ENCODE measurements around the gene PDE4A. TPM values are rescaled to one million over a fixed set of nuclear protein-coding genes. Genes with fewer than 3 reads are reported as not detected.

The PDE4A gene
- total and polyA plus RNA-seq, 2 experiments from 2014 or later: 5.2 to 5.4 TPM

DNA sequence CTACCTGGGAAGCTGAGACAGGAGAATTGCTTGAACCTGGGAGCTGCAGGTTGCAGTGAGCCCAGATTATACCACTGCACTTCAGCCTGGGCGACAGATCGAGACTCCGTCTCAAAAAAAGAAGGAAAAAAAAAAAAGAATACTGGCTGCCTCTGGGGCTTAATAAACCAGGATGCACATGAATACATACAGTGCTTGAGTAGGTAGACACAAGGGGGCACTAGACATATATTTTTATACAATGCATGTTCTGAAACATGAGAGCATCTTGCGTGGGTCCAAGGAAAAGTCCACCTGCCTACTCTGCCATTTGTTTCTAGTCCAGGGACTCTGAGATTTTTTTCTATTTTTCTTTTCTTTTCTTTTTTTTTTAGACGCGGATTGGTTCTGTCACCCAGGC is 51.6 kb downstream of the PDE4A start:
- no peak overlapping the region for H3K4me2 ChIP-seq
- no peak overlapping the region for H2AFZ ChIP-seq
- H3K79me2 ChIP-seq (replicated peaks; ENCODE audit: insufficient read depth): no peaks in the 10 kb centered on the region
- no peaks in the 10 kb centered on the region for H4K20me1 ChIP-seq (replicated peaks; ENCODE audit: insufficient read depth)
- H3K9me2 ChIP-seq (ENCODE audit: insufficient read depth): no peaks in the 10 kb centered on the region
- no peak overlapping the region for H3K4me3 ChIP-seq
- DNase-seq (ENCODE audit: low spot score) (peak; percentile 43), ATAC-seq (no peak)
- Mint-ChIP-seq H3K4me1 (peaks cover 20% of the 10 kb centered on the region), H3K27ac (no peak overlapping the region), H3K4me3 (no peak overlapping the region), H3K27me3 (ENCODE audit: insufficient read depth, low read depth, poor library complexity) (peaks cover 3% of the 10 kb centered on the region), H3K36me3 (ENCODE audit: low read depth) (no peaks in the 10 kb centered on the region; the same call in 2 of the 3 replicates), H3K9me3 (no peaks in the 10 kb centered on the region)
- H3K4me1 ChIP-seq (ENCODE audit: insufficient read depth): peaks cover 23% of the 10 kb centered on the region
- H3F3A ChIP-seq (replicated peaks; ENCODE audit: low read depth): no peaks in the 10 kb centered on the region
- H3K27me3 ChIP-seq (ENCODE audit: insufficient read depth): no peaks in the 10 kb centered on the region
- H3K27ac ChIP-seq (ENCODE audit: low read depth): no peak overlapping the region
- TF ChIP-seq, protein P1, sequence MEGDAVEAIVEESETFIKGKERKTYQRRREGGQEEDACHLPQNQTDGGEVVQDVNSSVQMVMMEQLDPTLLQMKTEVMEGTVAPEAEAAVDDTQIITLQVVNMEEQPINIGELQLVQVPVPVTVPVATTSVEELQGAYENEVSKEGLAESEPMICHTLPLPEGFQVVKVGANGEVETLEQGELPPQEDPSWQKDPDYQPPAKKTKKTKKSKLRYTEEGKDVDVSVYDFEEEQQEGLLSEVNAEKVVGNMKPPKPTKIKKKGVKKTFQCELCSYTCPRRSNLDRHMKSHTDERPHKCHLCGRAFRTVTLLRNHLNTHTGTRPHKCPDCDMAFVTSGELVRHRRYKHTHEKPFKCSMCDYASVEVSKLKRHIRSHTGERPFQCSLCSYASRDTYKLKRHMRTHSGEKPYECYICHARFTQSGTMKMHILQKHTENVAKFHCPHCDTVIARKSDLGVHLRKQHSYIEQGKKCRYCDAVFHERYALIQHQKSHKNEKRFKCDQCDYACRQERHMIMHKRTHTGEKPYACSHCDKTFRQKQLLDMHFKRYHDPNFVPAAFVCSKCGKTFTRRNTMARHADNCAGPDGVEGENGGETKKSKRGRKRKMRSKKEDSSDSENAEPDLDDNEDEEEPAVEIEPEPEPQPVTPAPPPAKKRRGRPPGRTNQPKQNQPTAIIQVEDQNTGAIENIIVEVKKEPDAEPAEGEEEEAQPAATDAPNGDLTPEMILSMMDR (conservative IDR thresholded peaks at IDR 0.05; ENCODE audit: low read depth in 2 of 2): peak; percentile 33 to 34
- TF ChIP-seq EZH2phosphoT487 (IDR thresholded peaks at IDR 0.05; ENCODE audit: unreplicated experiment): no peak
- no peaks in the 10 kb centered on the region for H3K36me3 ChIP-seq (ENCODE audit: insufficient read depth)

DNA sequence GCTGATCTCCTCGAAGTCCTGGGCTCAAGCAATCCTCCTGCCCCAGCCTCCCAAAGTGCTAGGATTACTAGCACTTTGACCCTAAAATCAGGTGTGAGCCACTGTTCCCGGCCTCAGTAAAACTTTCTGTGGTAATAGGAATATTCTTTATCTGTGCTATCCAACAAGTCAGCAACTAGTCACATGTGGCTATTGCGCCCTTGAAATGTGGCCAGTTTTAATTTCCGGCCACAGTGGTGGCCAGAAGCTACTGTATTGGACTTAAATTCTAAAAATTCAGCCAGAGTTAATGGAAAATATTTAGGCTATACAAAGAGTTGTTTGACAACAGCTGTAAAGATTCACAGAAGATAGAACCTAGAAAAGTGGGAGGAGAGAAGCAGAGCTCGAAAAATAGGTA is 52.9 kb downstream of the PDE4A start:
- no peak overlapping the region for H2AFZ ChIP-seq
- no peaks in the 10 kb centered on the region for H3K79me2 ChIP-seq (replicated peaks; ENCODE audit: insufficient read depth)
- H3K4me2 ChIP-seq: no peak overlapping the region
- H3F3A ChIP-seq (replicated peaks; ENCODE audit: low read depth): no peaks in the 10 kb centered on the region
- Mint-ChIP-seq H3K4me1 (peaks cover 14% of the 10 kb centered on the region), H3K36me3 (ENCODE audit: low read depth) (no peaks in the 10 kb centered on the region), H3K9me3 (no peaks in the 10 kb centered on the region), H3K4me3 (no peak overlapping the region), H3K27ac (no peak overlapping the region), H3K27me3 (ENCODE audit: insufficient read depth, low read depth, poor library complexity) (peaks cover 3% of the 10 kb centered on the region)
- no peaks in the 10 kb centered on the region for H4K20me1 ChIP-seq (replicated peaks; ENCODE audit: insufficient read depth)
- no peaks in the 10 kb centered on the region for H3K27me3 ChIP-seq (ENCODE audit: insufficient read depth)
- no peak for ATAC-seq
- no peaks in the 10 kb centered on the region for H3K9me2 ChIP-seq (ENCODE audit: insufficient read depth)
- no peaks in the 10 kb centered on the region for H3K36me3 ChIP-seq (ENCODE audit: insufficient read depth)
- peaks cover 16% of the 10 kb centered on the region for H3K4me1 ChIP-seq (ENCODE audit: insufficient read depth)
- no peak overlapping the region for H3K4me3 ChIP-seq
- no peak for DNase-seq (ENCODE audit: low spot score)
- no peak overlapping the region for H3K27ac ChIP-seq (ENCODE audit: low read depth)
- TF ChIP-seq ZNF114 (CRISPR knock-in tag; IDR thresholded peaks at IDR 0.05): no peak
- TF ChIP-seq, protein P2, sequence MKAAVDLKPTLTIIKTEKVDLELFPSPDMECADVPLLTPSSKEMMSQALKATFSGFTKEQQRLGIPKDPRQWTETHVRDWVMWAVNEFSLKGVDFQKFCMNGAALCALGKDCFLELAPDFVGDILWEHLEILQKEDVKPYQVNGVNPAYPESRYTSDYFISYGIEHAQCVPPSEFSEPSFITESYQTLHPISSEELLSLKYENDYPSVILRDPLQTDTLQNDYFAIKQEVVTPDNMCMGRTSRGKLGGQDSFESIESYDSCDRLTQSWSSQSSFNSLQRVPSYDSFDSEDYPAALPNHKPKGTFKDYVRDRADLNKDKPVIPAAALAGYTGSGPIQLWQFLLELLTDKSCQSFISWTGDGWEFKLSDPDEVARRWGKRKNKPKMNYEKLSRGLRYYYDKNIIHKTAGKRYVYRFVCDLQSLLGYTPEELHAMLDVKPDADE (IDR thresholded peaks at IDR 0.05): no peak
- TF ChIP-seq CREB1 (CRISPR knock-in tag; IDR thresholded peaks at IDR 0.05; ENCODE audit: low read depth): no peak
- no peak for TF ChIP-seq EZH2phosphoT487 (IDR thresholded peaks at IDR 0.05; ENCODE audit: unreplicated experiment)
- TF ChIP-seq, protein P3, sequence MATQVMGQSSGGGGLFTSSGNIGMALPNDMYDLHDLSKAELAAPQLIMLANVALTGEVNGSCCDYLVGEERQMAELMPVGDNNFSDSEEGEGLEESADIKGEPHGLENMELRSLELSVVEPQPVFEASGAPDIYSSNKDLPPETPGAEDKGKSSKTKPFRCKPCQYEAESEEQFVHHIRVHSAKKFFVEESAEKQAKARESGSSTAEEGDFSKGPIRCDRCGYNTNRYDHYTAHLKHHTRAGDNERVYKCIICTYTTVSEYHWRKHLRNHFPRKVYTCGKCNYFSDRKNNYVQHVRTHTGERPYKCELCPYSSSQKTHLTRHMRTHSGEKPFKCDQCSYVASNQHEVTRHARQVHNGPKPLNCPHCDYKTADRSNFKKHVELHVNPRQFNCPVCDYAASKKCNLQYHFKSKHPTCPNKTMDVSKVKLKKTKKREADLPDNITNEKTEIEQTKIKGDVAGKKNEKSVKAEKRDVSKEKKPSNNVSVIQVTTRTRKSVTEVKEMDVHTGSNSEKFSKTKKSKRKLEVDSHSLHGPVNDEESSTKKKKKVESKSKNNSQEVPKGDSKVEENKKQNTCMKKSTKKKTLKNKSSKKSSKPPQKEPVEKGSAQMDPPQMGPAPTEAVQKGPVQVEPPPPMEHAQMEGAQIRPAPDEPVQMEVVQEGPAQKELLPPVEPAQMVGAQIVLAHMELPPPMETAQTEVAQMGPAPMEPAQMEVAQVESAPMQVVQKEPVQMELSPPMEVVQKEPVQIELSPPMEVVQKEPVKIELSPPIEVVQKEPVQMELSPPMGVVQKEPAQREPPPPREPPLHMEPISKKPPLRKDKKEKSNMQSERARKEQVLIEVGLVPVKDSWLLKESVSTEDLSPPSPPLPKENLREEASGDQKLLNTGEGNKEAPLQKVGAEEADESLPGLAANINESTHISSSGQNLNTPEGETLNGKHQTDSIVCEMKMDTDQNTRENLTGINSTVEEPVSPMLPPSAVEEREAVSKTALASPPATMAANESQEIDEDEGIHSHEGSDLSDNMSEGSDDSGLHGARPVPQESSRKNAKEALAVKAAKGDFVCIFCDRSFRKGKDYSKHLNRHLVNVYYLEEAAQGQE (IDR thresholded peaks at IDR 0.05; ENCODE audit: unreplicated experiment): no peak
- TF ChIP-seq JUNB (IDR thresholded peaks at IDR 0.05; ENCODE audit: unreplicated experiment): no peak
- no peak for TF ChIP-seq ZNF331 (CRISPR knock-in tag; IDR thresholded peaks at IDR 0.05; ENCODE audit: low read depth)
- no peak for TF ChIP-seq NANOG (IDR thresholded peaks at IDR 0.05; ENCODE audit: borderline replicate concordance)
- no peak for TF ChIP-seq STAT1 (IDR thresholded peaks at IDR 0.05; ENCODE audit: unreplicated experiment)
- TF ChIP-seq EZH2 (IDR thresholded peaks at IDR 0.05; ENCODE audit: low read depth, unreplicated experiment): no peak
- TF ChIP-seq, protein P1 (conservative IDR thresholded peaks at IDR 0.05; ENCODE audit: low read depth in 2 of 2): no peak

All from GM23338 (cell line).